Lower leg skin (tissue), 4 donors: ENCODE measurements around the gene IGIP. TPM values are rescaled to one million over a fixed set of nuclear protein-coding genes. Genes with fewer than 3 reads are reported as not detected.

Source experiments
- DNase-seq, 2 donors: peaks; one replicate each; pipeline ENCODE4 v3.0.0-alpha.2; 2019; ENCODE audit warnings: low spot score in 2 of 2
- H3K4me3 ChIP-seq: fragments of 200-600 bp; sonication (generic); 2 replicates; pipeline ENCODE4 v1.5.1; 2017; ENCODE audit warnings: mild to moderate bottlenecking, low read depth; ENCODE audit not compliant: poor library complexity, severe bottlenecking
- CTCF ChIP-seq, 3 donors: fragments of 450-650 bp; IDR thresholded peaks; one replicate each; pipeline ENCODE4 v1.5.1; 2016; ENCODE audit warnings: antibody characterized with exemption in 3 of 3, mild to moderate bottlenecking in 3 of 3, moderate library complexity in 2 of 3
- POLR2A ChIP-seq, 2 donors: fragments of 450-650 bp; IDR thresholded peaks; one replicate each; pipeline ENCODE4 v1.6.1; 2016 to 2017; ENCODE audit warnings: antibody characterized with exemption in 2 of 2, mild to moderate bottlenecking in 1 of 2, moderate library complexity in 1 of 2
- WGBS, 2 donors: methylation state at CpG; one replicate each; pipeline ENCODE4 v1.1.5; 2018; 5-methylcytosine and 5-hydroxymethylcytosine counted together
- intact Hi-C: fragments of 100-400 bp; cut with DNase I; formaldehyde crosslinking; loops from one replicate; pipeline ENCODE4 v1.15.0; 2023; ENCODE audit warnings: low total_unique reads
- total RNA-seq, 4 donors: library from RNA; depleted of rRNA; stranded (reverse); fragments of >200 nt; gene quantifications; one replicate each; pipeline ENCODE4 v1.1.0, GENCODE V29; 2016

IGIP gene
- total RNA-seq, 4 donors from 2014 or later = 7.5 to 10.4 (median 8.0) TPM

GRCh38 chr5:140174465-140175366 lies 49.0 kb downstream of the IGIP start, which contains the start of gene CYSTM1:
TSS of gene CYSTM1 (plus strand) at chr5:140175188. CDS start at chr5:140194466, 19,278 bp downstream.
- 5 to 9% methylated on average over 18 to 30 of the region's 61 CpGs for WGBS, 2 donors
- TF ChIP-seq POLR2A (IDR thresholded peaks at IDR 0.05) (peak in 1 of 2 donors; percentile 5), CTCF (IDR thresholded peaks at IDR 0.05) (no peak)
- intact Hi-C loops = no loop called here

GRCh38 chr5:140175367-140176030 lies 49.8 kb downstream of the IGIP start:
- no peak for TF ChIP-seq POLR2A (IDR thresholded peaks at IDR 0.05)
- TF ChIP-seq CTCF (IDR thresholded peaks at IDR 0.05) = no peak
- peak overlapping the region; percentile 76 for H3K4me3 ChIP-seq
- intact Hi-C loops = no loop called here
- peak; percentile 64 to 96 for DNase-seq
- 0 to 1% methylated on average over 24 to 25 of the region's 58 CpGs for WGBS, 2 donors

More at GRCh38 chr5:140174465-140175366, 49.0 kb downstream of the IGIP start, which contains the start of gene CYSTM1:
- DNase-seq = peak; percentile 94 to 99
- H3K4me3 ChIP-seq = peak within 1 kb of the TSS; percentile 76

- intact Hi-C loops = no loop called here
- peak overlapping the region; percentile 76 for H3K4me3 ChIP-seq
- WGBS, 2 donors = 16 to 21% methylated on average over 4 of the region's 4 CpGs
- DNase-seq = no peak
- TF ChIP-seq CTCF (IDR thresholded peaks at IDR 0.05) (no peak), POLR2A (IDR thresholded peaks at IDR 0.05) (no peak)
Measured at GRCh38 chr5:140176031-140176387, 50.3 kb downstream of the IGIP start.

GRCh38 chr5:140178086-140178410 lies 52.3 kb downstream of the IGIP start:
- WGBS, 2 donors = 36 to 40% methylated on average over 1 of the region's 1 CpG
- DNase-seq = no peak
- intact Hi-C loops = no loop called here
- H3K4me3 ChIP-seq = no peak overlapping the region
- TF ChIP-seq CTCF (IDR thresholded peaks at IDR 0.05) (no peak), POLR2A (IDR thresholded peaks at IDR 0.05) (no peak)

GRCh38 chr5:140178482-140179116 lies 52.9 kb downstream of the IGIP start:
- TF ChIP-seq CTCF (IDR thresholded peaks at IDR 0.05) (no peak), POLR2A (IDR thresholded peaks at IDR 0.05) (no peak)
- intact Hi-C loops = no loop called here
- no peak for DNase-seq
- 69 to 80% methylated on average over 6 of the region's 6 CpGs for WGBS, 2 donors
- H3K4me3 ChIP-seq = no peak overlapping the region

Other genes with a start within 250 kb of the IGIP start
- 1 to 10 TPM; 5.3 to 8.8 (median 7.5) TPM for gene NRG2, start 82.6 kb upstream of the IGIP start, total RNA-seq
- gene PURA, start 11.8 kb upstream of the IGIP start, total RNA-seq = 10 to 100 TPM; 15.0 to 16.8 (median 16.2) TPM
- 10 to 100 TPM; 12.9 to 53.6 (median 33.0) TPM for gene CYSTM1, start 49.3 kb downstream of the IGIP start, total RNA-seq
- 10 to 100 TPM; 43.3 to 78.6 (median 59.7) TPM for gene PFDN1, start 177.2 kb downstream of the IGIP start, total RNA-seq
- gene HBEGF, start 220.7 kb downstream of the IGIP start, total RNA-seq = 10 to 100 TPM; 16.6 to 24.3 (median 18.4) TPM
- 1 to 10 TPM in 1 of 4 donors, under 1 TPM in 2, not detected in 1; 0.10 to 1.4 (median 0.38) TPM for gene SLC4A9, start 234.3 kb downstream of the IGIP start, total RNA-seq